GM21447 (cell line): ENCODE measurements around the gene ABO.
"Not testable (repeated sequence)": the region's sequence is repeated elsewhere in the genome, so short reads cannot be mapped to it uniquely, and the experiment has no call there.

ENCODE experiments used
- ATAC-seq: cut with Tn5 transposase; IDR thresholded peaks from one replicate; pipeline ENCODE4 v1.9.1; 2021; ENCODE audit not compliant: unreplicated experiment

The ABO gene

GRCh38 chr9:133226219-133227171 lies 48.5 kb downstream of the ABO start:
- ATAC-seq: no peak

- ATAC-seq: no peak
Observed at GRCh38 chr9:133225171-133226011, 49.6 kb downstream of the ABO start.

GRCh38 chr9:133224762-133225161 lies 50.2 kb downstream of the ABO start:
- ATAC-seq: no peak

GRCh38 chr9:133223159-133223756 lies 51.7 kb downstream of the ABO start:
- ATAC-seq: not testable (repeated sequence)

- not testable (repeated sequence) for ATAC-seq
Observed at GRCh38 chr9:133221994-133222393, 53.0 kb downstream of the ABO start.

GRCh38 chr9:133221177-133221809 lies 53.7 kb downstream of the ABO start:
- no peak for ATAC-seq

GRCh38 chr9:133218049-133218975 lies 56.7 kb downstream of the ABO start:
- ATAC-seq: not testable (repeated sequence)

- not testable (repeated sequence) for ATAC-seq
Observed at GRCh38 chr9:133217333-133217988, 57.5 kb downstream of the ABO start.

- not testable (repeated sequence) for ATAC-seq
Observed at GRCh38 chr9:133214276-133214675, 60.7 kb downstream of the ABO start.

GRCh38 chr9:133210609-133211008 lies 64.4 kb downstream of the ABO start:
- ATAC-seq: no peak

- ATAC-seq: no peak
Observed at GRCh38 chr9:133210202-133210532, 64.8 kb downstream of the ABO start.

- ATAC-seq: not testable (repeated sequence)
Observed at GRCh38 chr9:133209327-133210201, 65.4 kb downstream of the ABO start.

- not testable (repeated sequence) for ATAC-seq
Observed at GRCh38 chr9:133208880-133209300, 66.1 kb downstream of the ABO start, which contains the start of gene OBP2B. Gene OBP2B (minus strand): TSS chr9:133209250. CDS start chr9:133209199, 51 bp downstream.

GRCh38 chr9:133208171-133208879 lies 66.7 kb downstream of the ABO start:
- not testable (repeated sequence) for ATAC-seq

GRCh38 chr9:133207540-133208170 lies 67.3 kb downstream of the ABO start:
- no peak for ATAC-seq

GRCh38 chr9:133207021-133207531 lies 67.9 kb downstream of the ABO start:
- ATAC-seq: no peak
